HL-60 (cell line): ENCODE measurements around the gene NIBAN1.

Experiments used
- DNase-seq, 2 experiments: peaks; one replicate each; pipeline ENCODE4 v3.0.0-alpha.2; 2010 to 2020; ENCODE audit warnings: low read depth in 1 of 2, low spot score in 1 of 2
- H3K27ac ChIP-seq: fragments of 250-450 bp; sonication (Bioruptor Pico); replicated peaks from 2 replicates; pipeline ENCODE4 v1.5.1; 2020; ENCODE audit warnings: mild to moderate bottlenecking, moderate library complexity
- H3K27me3 ChIP-seq: fragments of 250-450 bp; sonication (Bioruptor Pico); 2 replicates; pipeline ENCODE4 v1.5.1; 2021; ENCODE audit warnings: mild to moderate bottlenecking, moderate library complexity; ENCODE audit not compliant: insufficient read depth, poor library complexity, severe bottlenecking
- H3K4me3 ChIP-seq: replicated peaks from 2 replicates; pipeline ENCODE4 v1.5.1; 2011; ENCODE audit warnings: mild to moderate bottlenecking, control low read depth, low read length; ENCODE audit not compliant: insufficient read depth
- CTCF ChIP-seq: IDR thresholded peaks from one replicate; pipeline ENCODE4 v1.5.1; 2011; ENCODE audit warnings: low read length, control low read depth, inconsistent platforms; ENCODE audit not compliant: insufficient read depth
- GABPA ChIP-seq: IDR thresholded peaks from 2 replicates; pipeline ENCODE4 v1.6.1; 2012; ENCODE audit warnings: low read depth
- POLR2AphosphoS5 ChIP-seq: IDR thresholded peaks from 2 replicates; pipeline ENCODE4 v1.6.1; 2012; ENCODE audit warnings: low read depth
- SPI1 ChIP-seq: IDR thresholded peaks from 2 replicates; pipeline ENCODE4 v1.6.1; 2012; ENCODE audit warnings: low read depth, mild to moderate bottlenecking, borderline replicate concordance
- TF ChIP-seq, protein P1 (sequence below): IDR thresholded peaks from 2 replicates; pipeline ENCODE4 v1.6.1; 2012; ENCODE audit warnings: low read depth; ENCODE audit not compliant: insufficient replicate concordance

Gene NIBAN1

GRCh38 chr1:184966989-184967388 is 7.3 kb downstream of the NIBAN1 start:
- Histone ChIP-seq H3K27ac (no peak overlapping the region), H3K4me3 (no peak overlapping the region), H3K27me3 (no peaks in the 10 kb centered on the region)
- TF ChIP-seq, protein P1, sequence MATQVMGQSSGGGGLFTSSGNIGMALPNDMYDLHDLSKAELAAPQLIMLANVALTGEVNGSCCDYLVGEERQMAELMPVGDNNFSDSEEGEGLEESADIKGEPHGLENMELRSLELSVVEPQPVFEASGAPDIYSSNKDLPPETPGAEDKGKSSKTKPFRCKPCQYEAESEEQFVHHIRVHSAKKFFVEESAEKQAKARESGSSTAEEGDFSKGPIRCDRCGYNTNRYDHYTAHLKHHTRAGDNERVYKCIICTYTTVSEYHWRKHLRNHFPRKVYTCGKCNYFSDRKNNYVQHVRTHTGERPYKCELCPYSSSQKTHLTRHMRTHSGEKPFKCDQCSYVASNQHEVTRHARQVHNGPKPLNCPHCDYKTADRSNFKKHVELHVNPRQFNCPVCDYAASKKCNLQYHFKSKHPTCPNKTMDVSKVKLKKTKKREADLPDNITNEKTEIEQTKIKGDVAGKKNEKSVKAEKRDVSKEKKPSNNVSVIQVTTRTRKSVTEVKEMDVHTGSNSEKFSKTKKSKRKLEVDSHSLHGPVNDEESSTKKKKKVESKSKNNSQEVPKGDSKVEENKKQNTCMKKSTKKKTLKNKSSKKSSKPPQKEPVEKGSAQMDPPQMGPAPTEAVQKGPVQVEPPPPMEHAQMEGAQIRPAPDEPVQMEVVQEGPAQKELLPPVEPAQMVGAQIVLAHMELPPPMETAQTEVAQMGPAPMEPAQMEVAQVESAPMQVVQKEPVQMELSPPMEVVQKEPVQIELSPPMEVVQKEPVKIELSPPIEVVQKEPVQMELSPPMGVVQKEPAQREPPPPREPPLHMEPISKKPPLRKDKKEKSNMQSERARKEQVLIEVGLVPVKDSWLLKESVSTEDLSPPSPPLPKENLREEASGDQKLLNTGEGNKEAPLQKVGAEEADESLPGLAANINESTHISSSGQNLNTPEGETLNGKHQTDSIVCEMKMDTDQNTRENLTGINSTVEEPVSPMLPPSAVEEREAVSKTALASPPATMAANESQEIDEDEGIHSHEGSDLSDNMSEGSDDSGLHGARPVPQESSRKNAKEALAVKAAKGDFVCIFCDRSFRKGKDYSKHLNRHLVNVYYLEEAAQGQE = no peak
- TF ChIP-seq SPI1 = no peak
- DNase-seq = no peak

- Histone ChIP-seq H3K27ac (no peak overlapping the region), H3K4me3 (no peak overlapping the region), H3K27me3 (no peaks in the 10 kb centered on the region)
- DNase-seq = no peak
- no peak for TF ChIP-seq CTCF
- TF ChIP-seq POLR2AphosphoS5 = no peak
- no peak for TF ChIP-seq GABPA
- TF ChIP-seq SPI1 = no peak
- TF ChIP-seq, protein P1 = no peak
These were observed 8.1 kb downstream of the NIBAN1 start for GRCh38 chr1:184965944-184966860.

DNA sequence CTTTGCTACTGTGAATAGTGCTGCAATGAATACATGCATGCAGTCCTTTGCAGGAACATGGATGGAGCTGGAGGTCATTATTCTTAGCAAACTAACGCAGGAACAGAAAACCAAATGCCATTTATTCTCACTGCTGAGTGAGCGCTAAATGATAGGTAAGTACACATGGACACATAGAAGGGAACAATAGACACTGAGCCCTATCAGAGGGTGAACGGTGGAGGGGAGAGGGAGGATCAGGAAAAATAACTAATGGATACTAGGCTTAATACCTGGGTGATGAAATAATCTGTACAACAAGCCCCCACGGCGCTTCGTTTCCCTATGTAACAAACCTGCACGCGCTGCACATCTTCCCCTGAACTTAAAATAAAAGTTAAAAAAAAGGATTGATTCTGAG is 8.9 kb downstream of the NIBAN1 start:
- H3K4me3 ChIP-seq = no peak overlapping the region
- H3K27me3 ChIP-seq = no peaks in the 10 kb centered on the region
- no peak for TF ChIP-seq SPI1
- TF ChIP-seq, protein P1 = no peak
- no peak for TF ChIP-seq CTCF
- TF ChIP-seq GABPA = no peak
- no peak for TF ChIP-seq POLR2AphosphoS5
- no peak for DNase-seq
- H3K27ac ChIP-seq = no peak overlapping the region
